HG03064 (cell line): ENCODE results near the gene FOSL1.
A peak's percentile ranks its signal among the peaks of the same experiment; 100 is the strongest.
"Not testable (repeated sequence)": the region's sequence is repeated elsewhere in the genome, so short reads cannot be mapped to it uniquely, and the experiment has no call there.

Experiments
- ATAC-seq: cut with Tn5 transposase; IDR thresholded peaks from one replicate; pipeline ENCODE4 v1.9.1; 2021; ENCODE audit warnings: low read depth; ENCODE audit not compliant: unreplicated experiment

FOSL1 gene

DNA sequence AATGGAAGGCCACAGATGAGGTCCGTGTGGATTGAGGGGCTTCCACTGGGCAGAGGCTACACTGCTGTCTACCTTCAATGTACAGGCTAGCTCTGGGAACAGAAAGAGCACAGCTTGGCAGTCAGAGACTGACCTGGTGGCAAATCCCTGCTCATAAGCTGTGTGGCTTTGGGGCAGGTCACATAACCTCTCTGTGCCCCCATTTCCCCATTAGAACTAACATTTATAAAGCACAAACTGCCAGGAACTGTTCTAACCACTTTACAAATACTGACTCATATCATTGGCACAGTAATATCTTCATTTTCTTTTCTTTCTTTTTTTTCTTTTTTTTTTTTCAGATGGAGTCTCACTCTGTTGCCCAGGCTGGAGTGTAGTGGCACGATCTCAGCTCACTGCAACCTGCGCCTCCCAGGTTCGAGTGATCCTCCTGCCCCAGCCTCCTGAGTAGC lies 3.1 kb downstream of the FOSL1 start:
- ATAC-seq = no peak

DNA sequence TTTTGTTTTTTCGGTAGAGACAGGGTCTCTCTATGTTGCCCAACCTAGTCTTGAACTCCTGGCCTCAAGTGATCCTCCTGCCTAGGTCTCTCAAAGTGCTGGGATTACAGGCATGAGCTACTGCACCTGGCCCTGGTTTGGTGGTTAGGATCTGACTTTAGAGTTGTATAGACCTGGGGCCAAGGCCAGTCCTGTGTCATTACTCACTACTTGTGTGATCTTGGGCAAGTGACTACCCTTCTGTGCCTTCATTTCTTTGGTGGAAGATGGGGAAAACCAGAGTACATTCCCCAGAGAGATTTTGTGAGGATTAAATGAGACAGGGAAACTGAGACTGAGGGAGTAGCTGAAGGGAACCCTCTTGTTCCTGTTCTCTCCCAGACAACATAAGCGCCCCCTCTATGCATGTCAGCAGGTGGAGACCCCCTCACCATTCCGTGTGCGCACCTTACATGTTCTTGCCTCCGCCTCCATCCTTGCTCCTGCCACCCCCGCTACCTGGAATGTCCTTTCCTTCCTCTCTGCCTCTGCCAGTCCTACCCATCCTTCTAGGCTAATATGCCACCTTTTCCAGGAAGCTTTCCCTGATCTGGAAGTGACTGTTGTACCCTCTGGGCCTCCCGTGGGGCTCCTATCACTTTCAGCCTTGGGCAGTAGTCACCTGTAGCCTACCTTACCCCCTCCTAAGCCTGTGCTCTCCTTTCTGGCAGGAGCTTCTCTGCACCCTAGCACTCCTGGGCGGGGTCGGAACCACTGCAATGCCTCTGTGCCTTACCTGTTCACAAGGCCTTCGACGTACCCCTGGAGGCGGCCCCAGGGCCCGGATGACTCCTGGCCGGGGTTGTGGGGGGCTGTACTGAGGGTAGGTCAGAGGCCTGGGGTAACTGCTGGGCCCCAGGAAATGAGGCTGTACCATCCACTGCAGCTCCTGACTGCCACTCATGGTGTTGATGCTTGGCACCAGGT lies 3.9 kb downstream of the FOSL1 start:
- no peak for ATAC-seq

DNA sequence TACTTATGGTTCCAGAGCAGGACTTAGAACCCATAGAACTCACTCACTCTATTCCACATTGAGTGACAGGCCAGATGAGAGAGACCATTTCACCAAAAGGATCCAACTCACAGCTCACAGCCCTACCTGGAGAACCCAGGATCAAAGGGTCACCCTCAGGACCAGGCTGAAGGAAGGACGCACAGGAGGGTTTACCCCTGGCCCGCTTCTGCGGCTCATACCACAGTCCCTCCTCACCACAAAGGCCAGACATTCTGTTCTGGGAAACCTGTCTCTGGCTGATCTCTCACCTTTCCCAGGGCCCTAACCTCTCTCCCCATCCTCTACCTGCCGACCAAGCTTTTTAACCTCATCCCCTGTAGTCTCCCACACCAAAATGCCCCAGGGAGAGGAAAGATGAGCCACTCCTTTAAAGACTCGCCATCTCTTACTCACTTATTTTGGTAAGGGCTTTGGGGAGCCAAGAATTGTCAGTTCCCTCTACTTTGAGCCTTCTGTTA lies 4.7 kb downstream of the FOSL1 start:
- no peak for ATAC-seq

DNA sequence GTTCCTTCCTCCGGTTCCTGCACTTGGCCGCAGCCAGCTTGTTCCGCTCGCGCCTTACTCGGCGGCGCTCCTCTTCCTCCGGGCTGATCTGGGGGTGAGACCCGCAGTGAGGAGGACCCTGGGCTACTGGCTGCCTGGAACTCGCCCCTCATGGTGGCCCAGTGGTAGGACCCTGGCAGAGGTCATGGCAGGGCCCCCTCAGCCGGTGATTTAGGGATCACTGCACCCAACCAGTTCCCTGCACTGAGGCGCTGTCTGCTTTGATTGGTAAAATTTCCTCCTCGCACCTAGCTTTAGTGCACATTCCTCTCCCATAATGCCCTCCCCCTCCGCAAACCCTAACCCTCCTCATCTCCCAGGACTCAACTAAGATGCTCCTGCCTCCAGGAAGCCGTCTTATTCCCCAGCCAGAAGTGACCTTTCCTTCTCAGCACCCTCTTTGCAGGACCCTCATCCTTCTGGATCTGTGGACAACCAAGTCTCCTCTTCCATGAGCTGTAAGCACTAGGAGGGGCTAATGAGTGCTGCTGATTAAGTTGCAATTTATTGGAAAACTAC lies 6.1 kb downstream of the FOSL1 start:
- no peak for ATAC-seq

DNA sequence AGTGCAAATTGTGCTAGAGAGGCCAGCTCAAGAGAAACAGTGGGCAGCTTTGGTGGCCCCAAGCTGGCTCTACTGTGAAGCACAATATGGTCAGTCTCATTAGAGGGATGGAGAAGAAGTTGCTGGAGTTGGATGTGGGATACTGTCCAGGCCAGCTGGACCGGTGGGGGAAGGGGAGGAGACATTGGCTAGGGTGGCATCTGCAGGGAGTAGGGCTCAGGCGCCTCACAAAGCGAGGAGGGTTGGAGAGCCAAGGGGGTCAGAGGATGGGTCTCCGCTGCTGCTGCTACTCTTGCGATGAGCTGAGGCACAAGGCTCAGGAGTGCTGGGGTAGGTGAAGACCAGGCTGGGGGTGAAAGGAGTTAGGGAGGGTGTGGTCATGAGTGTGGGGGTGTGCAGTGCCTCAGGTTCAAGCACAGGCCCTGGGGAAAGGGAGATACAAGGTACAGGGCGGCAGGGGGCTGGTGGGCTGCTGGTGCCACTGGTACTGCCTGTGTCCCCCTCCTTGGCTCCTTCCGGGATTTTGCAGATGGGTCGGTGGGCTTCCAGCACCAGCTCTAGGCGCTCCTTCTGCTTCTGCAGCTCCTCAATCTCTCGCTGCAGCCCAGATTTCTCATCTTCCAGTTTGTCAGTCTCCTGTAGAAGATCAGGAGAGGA lies 7.4 kb downstream of the FOSL1 start:
- no peak for ATAC-seq

DNA sequence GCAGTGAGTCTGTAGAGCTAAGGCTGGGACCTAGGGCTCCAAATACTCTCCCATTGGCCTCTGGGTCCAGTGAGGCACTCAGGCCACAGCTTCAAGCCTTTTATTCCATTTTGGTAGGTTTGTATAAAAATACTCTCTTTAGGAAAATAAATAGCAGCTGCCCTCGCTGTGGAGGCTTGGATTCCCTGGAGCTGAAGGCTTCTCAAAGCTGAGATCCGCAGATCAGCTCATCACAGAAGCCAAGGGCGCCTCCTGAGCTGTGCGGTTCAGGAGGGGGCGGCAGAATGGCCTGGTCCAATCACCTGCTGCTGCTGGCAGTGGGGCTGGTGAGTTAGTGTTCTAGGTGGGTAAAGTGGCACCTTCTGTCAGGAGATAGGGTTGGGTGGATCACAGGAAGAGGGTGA lies 8.0 kb downstream of the FOSL1 start:
- not testable (repeated sequence) for ATAC-seq

DNA sequence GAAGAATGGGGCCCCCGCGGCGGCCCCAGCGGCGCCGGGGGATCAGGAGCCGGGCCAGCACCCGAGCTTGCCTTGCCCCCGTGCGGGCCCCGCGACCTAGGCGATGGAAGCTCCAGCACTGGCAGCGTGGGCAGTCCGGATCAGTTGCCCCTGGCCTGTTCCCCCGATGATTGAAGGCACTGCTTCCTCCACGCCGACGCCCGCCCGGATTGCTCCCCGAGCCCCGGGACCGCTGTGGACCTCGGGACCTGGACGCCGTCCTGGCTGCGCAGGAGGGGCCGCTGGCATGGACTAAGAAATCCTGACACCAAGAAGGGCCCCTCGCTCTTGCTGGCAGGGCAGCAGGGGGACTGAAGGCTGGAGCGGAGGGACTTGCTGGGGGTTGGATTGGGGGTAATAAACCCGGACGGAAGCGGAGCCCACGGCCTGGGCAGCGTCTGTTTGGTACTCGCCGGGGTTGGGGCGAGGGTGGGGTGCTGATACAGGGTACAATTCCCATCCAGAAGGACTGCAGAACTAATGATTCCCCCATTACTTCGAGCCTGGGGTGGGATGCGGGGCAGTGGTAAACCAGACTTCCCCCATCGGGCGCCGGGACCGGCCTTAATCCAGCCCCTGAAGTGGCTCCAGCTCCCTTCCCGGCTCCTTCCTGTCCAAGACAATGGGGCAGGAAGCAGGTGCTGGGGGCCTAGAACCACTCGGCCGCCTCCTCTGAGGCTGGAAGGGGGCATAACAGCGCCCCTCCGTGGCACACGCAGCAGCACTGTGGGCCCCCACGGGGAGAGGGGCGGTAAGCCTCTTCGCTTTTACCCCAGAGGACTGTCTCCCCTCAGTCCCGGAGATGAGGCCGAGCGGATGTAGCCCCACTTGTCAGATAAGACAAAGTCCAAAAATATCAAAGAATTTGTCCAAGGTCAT lies 8.7 kb downstream of the FOSL1 start:
- ATAC-seq = no peak

DNA sequence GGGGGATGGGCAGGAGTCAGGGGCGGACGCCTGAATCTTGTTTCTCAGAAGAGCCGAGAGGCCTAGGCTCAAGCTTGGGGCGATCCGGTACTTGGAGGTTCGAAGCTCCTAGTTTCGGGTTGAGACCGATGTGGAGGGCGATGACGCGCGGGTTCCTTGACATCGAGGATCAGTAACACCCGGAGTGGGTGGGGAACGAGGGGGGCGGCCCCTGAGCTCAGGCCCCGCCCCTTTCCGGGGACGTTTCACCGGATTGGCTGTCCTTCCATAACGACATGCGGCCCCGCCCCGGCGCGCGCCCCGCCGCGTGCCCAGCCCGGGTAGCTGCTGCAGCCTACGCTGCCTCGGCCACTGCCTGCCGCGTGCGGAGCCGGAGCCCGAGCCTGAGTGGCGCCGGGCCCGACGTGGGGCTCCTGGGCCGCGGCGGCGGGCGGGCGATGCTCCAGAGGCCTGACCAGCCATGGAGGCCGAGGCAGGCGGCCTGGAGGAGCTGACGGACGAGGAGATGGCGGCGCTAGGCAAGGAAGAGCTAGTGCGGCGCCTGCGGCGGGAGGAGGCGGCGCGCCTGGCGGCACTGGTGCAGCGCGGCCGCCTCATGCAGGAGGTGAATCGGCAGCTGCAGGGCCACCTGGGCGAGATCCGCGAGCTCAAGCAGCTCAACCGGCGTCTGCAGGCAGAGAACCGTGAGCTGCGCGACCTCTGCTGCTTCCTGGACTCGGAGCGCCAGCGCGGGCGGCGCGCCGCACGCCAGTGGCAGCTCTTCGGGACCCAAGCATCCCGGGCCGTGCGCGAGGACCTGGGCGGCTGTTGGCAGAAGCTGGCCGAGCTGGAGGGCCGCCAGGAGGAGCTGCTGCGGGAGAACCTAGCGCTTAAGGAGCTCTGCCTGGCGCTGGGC lies 9.6 kb downstream of the FOSL1 start, which contains the start of gene CCDC85B:
TSS of gene CCDC85B (plus strand) at position 350 of the 895 bp plus-strand sequence. CDS start at position 461, 111 bp downstream.
- ATAC-seq = peak; percentile 50

DNA sequence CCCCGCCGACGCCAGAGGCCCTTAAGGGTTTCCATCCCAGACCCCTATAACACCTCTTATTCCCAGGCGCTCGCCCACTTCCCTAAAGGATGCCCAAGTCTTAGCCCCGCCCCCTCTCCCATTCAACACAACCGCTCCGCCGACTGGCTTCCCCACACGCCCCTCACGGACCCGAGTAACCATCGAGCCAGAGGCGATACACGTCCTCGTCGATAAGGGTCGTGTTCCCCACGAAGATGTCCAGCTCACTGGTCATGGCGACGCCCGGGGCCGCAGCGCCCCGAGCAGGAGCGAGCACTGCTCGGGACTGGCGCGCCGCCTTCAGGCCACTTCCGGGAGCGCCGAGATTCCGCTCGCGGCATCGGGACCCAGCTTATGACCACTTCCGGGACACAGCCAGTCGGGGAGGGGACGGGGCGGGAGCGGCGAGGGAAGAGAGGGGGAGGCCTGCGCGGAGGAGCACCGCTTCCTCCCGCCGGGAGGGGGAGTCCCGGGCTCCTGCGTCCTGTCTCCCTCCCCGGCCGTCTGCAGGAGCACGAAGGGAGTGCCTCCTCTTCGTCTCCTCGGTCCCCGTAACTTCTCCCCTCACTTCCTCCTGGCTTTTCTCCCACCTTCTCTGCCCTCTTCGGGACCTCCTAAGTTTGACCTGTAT lies 11.9 kb downstream of the FOSL1 start, which contains the start of gene FIBP:
TSS of gene FIBP (minus strand) at position 309 of the 652 bp plus-strand sequence. CDS start at position 256, 53 bp downstream.
- ATAC-seq = peak; percentile 35

DNA sequence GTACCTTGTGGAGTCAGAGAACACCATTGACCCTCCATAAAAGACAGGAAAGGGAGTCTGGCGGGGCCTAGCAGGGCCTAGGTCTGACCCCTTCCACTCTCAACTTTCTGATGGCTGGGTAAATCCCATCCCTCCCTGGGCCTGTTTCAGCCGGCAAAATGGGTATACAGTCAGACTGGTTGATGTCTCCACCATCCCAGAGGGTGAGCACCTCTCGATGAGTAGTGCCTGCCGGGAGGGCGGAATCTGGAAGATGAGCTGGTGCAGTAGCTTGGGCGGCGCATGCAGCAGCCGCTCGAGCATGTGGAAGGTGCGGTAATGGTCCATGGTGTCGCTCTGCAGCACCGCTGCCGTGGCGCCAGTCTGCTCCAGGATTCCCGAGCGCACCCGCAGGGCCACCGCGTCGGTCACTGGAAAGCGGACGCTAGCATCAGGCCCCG lies 12.4 kb downstream of the FOSL1 start:
- no peak for ATAC-seq

DNA sequence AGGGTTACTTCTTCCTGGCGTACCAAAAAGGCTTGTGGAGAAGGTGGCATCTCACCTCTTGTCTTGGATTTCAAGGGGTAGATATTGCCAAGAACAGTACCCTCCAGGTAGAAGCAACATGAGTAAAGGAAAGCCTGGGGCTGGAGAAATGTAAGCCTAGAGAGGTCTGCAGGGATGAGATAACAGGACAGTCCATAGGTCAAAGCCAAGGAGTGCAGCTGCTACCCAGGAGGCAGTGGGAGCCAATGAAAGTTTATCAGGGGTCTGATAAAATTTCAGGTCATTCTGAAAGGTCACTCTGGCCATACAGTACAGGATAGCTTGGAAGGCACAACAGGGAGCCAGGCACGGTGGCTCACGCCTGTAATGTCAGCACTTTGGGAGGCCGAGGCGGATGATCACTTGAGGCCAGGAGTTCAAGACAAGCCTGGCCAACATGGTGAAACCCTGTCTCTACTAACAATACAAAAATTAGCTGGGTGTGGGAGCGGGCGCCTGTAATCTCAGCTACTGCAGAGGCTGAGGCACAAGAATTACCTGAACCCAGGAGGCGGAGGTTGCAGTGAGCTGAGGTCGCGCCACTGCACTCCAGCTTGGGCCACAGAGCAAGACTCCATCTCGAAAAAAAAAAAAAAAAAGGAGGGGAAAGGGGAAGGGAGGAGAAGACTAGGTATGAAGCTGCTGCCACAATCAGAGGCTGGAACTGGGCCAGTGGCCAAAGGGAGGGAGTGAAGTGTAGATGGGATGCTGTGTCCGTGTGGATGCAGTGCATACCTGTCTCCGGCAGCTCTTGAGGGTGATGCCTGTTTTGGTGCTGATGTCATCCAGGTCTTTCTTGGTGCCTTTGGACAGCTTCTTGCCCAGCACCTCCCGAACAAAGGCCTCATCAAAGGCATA lies 13.1 kb downstream of the FOSL1 start:
- ATAC-seq = no peak

DNA sequence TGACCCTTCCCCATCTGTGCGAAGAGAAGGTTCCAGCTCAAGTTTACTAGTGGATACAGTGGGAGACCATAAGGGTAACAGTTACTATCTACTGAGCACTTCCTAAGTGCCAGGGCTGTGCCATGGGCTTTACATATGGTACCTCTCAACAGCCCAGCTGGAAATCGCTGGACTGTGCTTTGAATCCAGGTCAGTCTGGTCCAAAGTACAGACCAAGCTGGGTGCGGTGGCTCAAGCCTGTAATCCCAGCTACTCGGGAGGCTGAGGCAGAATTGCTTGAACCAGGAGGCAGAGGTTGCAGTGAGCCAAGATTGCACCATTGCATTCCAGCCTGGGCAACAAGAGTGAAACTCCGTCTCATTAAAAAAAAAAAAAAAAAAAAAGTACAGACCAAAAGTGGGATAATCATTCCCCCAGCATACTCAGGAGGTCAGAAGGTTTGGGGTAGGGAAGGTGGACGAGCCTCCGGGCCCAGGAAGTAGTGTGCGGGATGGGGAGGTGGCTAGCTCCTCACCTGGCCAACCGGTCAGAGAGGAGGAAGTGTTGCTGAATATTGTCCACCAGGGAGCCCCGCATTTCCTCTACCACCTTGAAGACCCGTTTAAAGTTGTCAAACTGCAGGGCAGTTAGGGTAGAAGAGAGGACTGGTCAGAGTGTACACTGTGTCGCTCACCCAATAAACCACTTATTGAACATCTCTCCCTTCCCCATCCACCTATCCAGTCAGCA lies 14.2 kb downstream of the FOSL1 start:
- no peak for ATAC-seq

DNA sequence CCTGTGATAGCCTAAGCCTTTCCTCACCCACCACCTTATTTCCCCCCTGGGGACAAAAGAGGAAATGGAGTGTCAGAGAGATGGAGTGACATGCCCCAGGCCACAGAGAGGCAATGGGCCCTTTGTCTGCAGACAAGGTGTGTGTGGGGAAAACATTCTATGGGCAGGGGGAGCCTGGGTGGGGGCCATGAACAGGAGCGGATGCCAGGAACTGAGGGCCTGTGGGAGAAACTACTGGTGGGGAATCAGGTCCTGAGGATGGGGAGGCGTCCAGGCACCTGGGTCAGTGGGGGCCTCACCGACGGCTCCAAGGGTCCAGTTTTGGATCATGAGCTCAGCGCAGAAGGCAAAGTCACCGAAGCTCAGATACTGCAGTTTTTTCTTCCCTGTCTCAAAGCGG lies 15.0 kb downstream of the FOSL1 start:
- no peak for ATAC-seq

DNA sequence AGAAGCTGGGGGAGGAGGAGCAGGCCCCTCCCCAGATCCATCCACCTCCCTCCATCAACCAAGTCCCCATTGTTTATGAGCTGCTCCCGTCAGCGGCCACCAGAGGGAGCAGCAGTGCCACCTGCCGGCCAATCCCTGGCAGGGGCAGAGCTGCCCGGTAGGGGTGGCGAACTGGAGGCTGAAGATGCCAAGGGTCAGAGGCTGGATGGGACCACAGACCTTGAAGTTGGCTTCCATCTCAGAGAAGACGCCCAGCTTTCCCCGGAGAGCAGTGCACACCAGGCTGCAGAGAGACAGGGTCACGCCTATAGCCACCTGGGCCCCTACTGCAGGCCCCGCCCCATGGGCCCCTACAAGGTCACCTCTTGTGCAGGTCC lies 15.5 kb downstream of the FOSL1 start:
- no peak for ATAC-seq

DNA sequence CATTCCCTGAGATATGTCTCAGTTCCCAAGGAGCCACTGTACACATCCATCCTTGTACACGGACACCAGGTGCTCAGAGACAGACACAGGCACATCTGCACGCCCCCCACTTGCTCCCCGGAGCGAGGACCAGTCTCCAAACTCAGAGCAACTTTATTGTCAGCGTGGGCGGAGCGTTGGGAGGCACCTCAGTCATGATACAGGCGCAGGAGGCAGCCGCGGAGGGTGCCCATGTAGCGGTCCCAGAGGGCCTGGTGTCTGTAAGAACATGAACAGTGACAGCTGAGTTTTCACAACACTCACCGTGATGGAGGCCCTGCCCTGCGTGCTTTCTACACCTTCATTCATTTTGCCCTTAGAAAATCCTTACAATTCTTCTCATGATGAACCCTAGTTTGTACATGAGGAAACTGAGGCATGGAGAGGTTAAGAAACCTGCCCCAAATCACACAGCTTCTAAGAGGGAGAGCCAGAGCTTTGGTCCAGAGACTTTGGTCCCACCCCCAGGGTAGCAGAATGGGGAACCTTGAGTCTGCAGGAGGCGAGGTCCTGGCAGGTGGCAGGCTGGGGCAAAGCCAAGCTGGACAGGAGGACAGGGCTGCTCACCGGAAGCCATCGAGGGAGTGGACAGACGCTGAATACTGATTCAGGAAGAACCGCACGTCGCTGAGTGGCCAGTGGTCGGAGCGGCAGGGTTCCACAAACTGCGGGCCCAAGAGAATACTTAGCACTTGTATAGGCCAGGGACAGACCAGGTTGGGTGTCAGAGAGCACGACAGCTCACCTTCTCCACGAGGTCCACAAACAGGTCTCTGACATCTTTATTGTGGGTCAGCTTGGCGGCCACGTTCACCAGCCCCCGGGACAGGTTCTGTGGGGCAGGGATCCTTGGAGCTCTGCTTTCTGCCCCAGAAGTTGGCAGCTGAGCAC lies 16.1 kb downstream of the FOSL1 start:
- ATAC-seq = no peak
